GM12874 (cell line): ENCODE results near the gene MAPKAPK5.

ENCODE experiments used
- CTCF ChIP-seq: IDR thresholded peaks from 2 replicates; pipeline ENCODE4 v1.5.1; 2011; ENCODE audit warnings: low read depth, mild to moderate bottlenecking, control low read depth, low read length, moderate library complexity; ENCODE audit not compliant: insufficient read depth

The MAPKAPK5 gene

GRCh38 chr12:111807232-111807631 lies 34.8 kb upstream of the MAPKAPK5 start:
- TF ChIP-seq CTCF: no peak

DNA sequence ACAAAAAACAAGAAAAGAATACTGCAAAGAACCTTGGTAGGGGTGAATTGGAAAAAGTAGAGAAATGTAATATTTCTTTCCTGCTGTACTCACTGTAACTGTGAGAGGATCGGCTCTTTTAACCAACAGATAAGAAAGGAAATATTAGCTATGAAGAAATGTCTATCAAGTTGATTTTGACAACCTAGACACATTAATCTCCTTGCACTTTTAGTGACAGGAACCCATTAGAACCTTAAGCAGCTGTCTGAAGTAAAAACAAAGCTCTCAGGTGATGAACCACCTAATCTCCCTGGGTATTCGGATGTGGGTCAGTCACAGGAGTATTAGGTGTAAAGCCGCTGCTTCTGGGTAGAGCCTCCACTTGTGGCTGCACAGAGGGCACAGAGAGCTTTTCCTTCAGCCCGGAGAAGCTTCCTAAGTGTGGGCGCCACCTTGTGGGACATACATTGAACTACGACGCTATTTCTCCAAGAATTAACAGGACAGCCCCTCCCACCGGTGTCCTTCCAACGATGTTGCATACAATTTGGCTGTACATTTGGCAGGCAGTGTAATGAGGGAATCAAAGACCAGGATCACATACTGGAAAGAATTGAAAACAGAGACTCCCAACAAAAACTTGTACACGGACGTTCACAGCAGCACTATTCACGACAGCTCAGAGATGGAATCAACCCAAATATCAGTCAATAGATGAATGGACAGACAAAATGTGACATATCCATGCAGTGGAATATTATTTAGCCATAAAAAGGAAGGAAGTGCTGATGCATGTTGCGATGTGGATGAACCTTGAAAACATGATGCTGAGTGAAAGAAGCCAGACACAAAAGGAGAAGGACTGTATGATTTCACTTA lies 28.9 kb upstream of the MAPKAPK5 start:
- TF ChIP-seq CTCF: peak; percentile 81

- TF ChIP-seq CTCF: no peak
Observed at GRCh38 chr12:111816065-111816615, 25.9 kb upstream of the MAPKAPK5 start.

- no peak for TF ChIP-seq CTCF
Observed at GRCh38 chr12:111818340-111818739, 23.7 kb upstream of the MAPKAPK5 start.

GRCh38 chr12:111819191-111820158 lies 22.6 kb upstream of the MAPKAPK5 start:
- no peak for TF ChIP-seq CTCF

DNA sequence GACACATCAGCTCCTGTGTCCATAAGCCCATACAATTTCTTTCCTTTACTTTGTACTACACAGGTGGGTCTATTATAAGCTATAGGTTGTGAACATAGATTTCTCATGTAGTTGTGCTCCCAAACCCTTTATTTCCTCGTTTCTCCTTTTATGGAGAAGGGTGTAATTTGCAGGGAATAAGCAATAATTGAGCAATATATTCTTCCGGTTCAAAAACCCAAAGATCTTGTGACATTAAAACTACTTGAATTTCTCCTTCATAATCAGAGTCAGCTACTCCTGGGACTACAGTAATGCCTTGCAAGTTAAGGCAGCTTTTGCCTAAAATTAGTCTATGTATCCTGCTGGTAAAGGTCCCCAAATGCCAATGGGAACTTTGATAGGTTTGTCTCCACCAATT lies 19.1 kb upstream of the MAPKAPK5 start:
- TF ChIP-seq CTCF: no peak

GRCh38 chr12:111823891-111824290 lies 18.1 kb upstream of the MAPKAPK5 start:
- TF ChIP-seq CTCF: no peak
